Activated CD8-positive, alpha-beta T cell treated with anti-CD3 and anti-CD28 coated beads for 36 hours (primary cell): ENCODE data around the gene LETM1. TPM values are rescaled to one million over a fixed set of nuclear protein-coding genes. Genes with fewer than 3 reads are reported as not detected.

ENCODE experiments used
- ATAC-seq: fragments of 200-7000 bp; cut with Tn5 transposase; one replicate; pipeline ENCODE4 v1.10.0; 2021; ENCODE audit warnings: mild to moderate bottlenecking, moderate library complexity
- CTCF ChIA-PET: fragments of 350-600 bp; sonication (Branson Sonifier 250); formaldehyde crosslinking; loops from one replicate; lab custom pipeline; 2021; ENCODE audit warnings: antibody characterized with exemption; lab: Charles Lee
- POLR2A ChIA-PET: fragments of 350-600 bp; sonication (Branson Sonifier 250); formaldehyde crosslinking; loops from one replicate; lab custom pipeline; 2021; ENCODE audit warnings: antibody characterized with exemption; lab: Charles Lee
- DNase-seq: peaks from one replicate; pipeline ENCODE4 v3.0.0-alpha.2; 2020
- H3K27ac Mint-ChIP-seq: one replicate; pipeline ENCODE4 v1.8.0; 2021; ENCODE audit warnings: mild to moderate bottlenecking, mixed read lengths
- H3K27me3 Mint-ChIP-seq: one replicate; pipeline ENCODE4 v1.8.0; 2021; ENCODE audit warnings: mixed read lengths
- H3K36me3 Mint-ChIP-seq: one replicate; pipeline ENCODE4 v1.8.0; 2021; ENCODE audit warnings: low read depth, mixed read lengths
- H3K4me1 Mint-ChIP-seq: one replicate; pipeline ENCODE4 v1.8.0; 2021; ENCODE audit warnings: low read depth, mixed read lengths
- H3K4me3 Mint-ChIP-seq: one replicate; pipeline ENCODE4 v1.8.0; 2021; ENCODE audit warnings: mild to moderate bottlenecking, moderate library complexity, mixed read lengths
- H3K9me3 Mint-ChIP-seq: one replicate; pipeline ENCODE4 v1.8.0; 2021; ENCODE audit warnings: mixed read lengths
- intact Hi-C: fragments of 100-400 bp; cut with micrococcal nuclease; formaldehyde crosslinking; loops from one replicate; pipeline ENCODE4 v1.10.0; 2022
- total RNA-seq, 2 experiments: library from RNA; stranded (reverse); gene quantifications; one replicate each; pipeline ENCODE4 v1.2.3, GENCODE V29; 2021
- TF ChIP-seq, protein P1 (sequence below): fragments of 200-600 bp; IDR thresholded peaks from one replicate; pipeline ENCODE4 v1.8.0; 2022; ENCODE audit warnings: antibody characterized with exemption, mild to moderate bottlenecking

The LETM1 gene
- total RNA-seq, 2 experiments from 2014 or later = 49.4 to 53.2 TPM

DNA sequence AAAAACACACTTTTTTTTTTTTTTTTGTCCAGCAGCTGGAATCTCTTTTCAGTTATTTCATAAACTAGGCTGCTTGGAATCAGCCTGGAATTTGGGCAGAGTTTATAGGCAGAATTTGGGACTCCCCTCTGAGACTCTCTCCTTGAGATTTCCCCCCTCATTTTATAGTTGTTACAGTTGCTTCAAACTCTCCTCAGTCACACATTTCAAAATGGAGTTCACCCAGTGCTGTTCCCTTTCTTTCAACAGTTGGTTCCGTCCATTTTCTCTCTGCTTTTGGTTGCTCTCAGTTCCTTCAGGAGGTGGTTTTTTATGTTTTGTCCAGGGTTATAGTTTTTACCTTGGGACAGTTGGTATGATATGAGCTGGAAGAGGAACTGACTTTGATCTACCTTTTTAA, 42.7 kb upstream of the LETM1 start:
- no peaks in the 10 kb centered on the region for H3K9me3 Mint-ChIP-seq
- H3K36me3 Mint-ChIP-seq = peaks cover 52% of the 10 kb centered on the region
- CTCF ChIA-PET = interaction anchor here (0.8 to 4.3 kb wide), 27 partner anchors 11 to 205 kb away, joined by 3 to 81 read pairs (median 5); partner anchors contain the start of genes LETM1 and NSD2

DNA sequence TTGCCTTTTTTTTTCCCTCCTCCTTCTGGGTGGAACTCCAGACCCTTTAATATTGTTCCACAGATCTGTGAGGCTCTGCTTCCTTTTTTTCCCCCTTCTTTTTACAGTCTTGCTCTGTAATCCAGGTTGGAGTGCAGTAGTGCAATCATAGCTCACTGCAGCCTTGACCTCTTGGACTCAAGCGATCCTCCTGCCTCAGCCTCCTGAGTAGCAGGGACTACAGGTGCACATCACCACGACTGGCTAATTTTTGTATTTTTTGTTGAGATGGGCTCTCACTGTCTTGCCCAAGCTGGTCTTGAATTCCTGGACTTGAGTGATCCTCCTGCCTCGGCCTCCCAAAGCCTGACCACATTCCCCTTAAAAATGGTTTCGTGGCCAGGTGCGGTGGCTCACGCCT, 42.1 kb upstream of the LETM1 start:
- Mint-ChIP-seq H3K27ac (no peak overlapping the region), H3K4me3 (no peak overlapping the region), H3K36me3 (peaks cover 47% of the 10 kb centered on the region), H3K4me1 (peaks cover 16% of the 10 kb centered on the region), H3K27me3 (no peaks in the 10 kb centered on the region), H3K9me3 (no peaks in the 10 kb centered on the region)
- DNase-seq = no peak
- POLR2A ChIA-PET = interaction anchor here (0.8 to 2.0 kb wide), 5 partner anchors 11 to 41 kb away, joined by 3 to 6 read pairs (median 3); no protein-coding TSS in a partner anchor
- CTCF ChIA-PET = interaction anchor here (0.7 to 4.3 kb wide), 13 partner anchors 11 to 539 kb away, joined by 3 to 81 read pairs (median 20); partner anchors contain the start of gene LETM1
- ATAC-seq = no peak
- TF ChIP-seq, protein P1, sequence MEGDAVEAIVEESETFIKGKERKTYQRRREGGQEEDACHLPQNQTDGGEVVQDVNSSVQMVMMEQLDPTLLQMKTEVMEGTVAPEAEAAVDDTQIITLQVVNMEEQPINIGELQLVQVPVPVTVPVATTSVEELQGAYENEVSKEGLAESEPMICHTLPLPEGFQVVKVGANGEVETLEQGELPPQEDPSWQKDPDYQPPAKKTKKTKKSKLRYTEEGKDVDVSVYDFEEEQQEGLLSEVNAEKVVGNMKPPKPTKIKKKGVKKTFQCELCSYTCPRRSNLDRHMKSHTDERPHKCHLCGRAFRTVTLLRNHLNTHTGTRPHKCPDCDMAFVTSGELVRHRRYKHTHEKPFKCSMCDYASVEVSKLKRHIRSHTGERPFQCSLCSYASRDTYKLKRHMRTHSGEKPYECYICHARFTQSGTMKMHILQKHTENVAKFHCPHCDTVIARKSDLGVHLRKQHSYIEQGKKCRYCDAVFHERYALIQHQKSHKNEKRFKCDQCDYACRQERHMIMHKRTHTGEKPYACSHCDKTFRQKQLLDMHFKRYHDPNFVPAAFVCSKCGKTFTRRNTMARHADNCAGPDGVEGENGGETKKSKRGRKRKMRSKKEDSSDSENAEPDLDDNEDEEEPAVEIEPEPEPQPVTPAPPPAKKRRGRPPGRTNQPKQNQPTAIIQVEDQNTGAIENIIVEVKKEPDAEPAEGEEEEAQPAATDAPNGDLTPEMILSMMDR = no peak
- intact Hi-C loops = no loop called here

More for the DNA sequence above, 42.7 kb upstream of the LETM1 start:
- intact Hi-C loops = no loop called here
- TF ChIP-seq, protein P1 = no peak
- POLR2A ChIA-PET = interaction anchor here (1.0 to 2.3 kb wide), 5 partner anchors 23 to 43 kb away, joined by 3 to 11 read pairs (median 6); partner anchors contain the start of genes LETM1 and NSD2
- H3K27me3 Mint-ChIP-seq = no peaks in the 10 kb centered on the region
- H3K27ac Mint-ChIP-seq = peak overlapping the region; percentile 65
- ATAC-seq (peak; percentile 20), DNase-seq (no peak)
- H3K4me3 Mint-ChIP-seq = no peak overlapping the region
- H3K4me1 Mint-ChIP-seq = peaks cover 18% of the 10 kb centered on the region

DNA sequence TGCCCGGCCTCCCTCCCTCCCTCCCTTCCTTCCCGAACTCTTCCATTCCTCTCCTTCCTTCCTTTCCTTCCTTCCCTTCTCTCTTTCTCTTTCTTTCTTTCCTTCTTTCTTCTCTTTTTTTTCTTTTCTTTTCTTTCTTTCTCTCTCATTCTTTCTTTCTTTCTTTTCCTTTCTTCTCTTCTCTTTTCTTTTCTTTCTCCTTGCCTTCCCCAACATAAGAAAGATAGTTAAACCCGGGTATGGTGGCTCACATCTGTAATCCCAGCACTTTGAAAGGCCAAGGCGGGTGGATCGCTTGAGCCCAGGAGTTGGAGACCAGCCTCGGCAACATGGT, 40.7 kb upstream of the LETM1 start:
- DNase-seq (no peak), ATAC-seq (no peak)
- TF ChIP-seq, protein P1 = no peak
- Mint-ChIP-seq H3K4me3 (no peak overlapping the region), H3K27ac (no peak overlapping the region), H3K36me3 (peaks cover 39% of the 10 kb centered on the region), H3K4me1 (peaks cover 10% of the 10 kb centered on the region), H3K27me3 (no peaks in the 10 kb centered on the region), H3K9me3 (no peaks in the 10 kb centered on the region)
- intact Hi-C loops = no loop called here
- ChIA-PET CTCF (no interaction called here), POLR2A (no interaction called here)

DNA sequence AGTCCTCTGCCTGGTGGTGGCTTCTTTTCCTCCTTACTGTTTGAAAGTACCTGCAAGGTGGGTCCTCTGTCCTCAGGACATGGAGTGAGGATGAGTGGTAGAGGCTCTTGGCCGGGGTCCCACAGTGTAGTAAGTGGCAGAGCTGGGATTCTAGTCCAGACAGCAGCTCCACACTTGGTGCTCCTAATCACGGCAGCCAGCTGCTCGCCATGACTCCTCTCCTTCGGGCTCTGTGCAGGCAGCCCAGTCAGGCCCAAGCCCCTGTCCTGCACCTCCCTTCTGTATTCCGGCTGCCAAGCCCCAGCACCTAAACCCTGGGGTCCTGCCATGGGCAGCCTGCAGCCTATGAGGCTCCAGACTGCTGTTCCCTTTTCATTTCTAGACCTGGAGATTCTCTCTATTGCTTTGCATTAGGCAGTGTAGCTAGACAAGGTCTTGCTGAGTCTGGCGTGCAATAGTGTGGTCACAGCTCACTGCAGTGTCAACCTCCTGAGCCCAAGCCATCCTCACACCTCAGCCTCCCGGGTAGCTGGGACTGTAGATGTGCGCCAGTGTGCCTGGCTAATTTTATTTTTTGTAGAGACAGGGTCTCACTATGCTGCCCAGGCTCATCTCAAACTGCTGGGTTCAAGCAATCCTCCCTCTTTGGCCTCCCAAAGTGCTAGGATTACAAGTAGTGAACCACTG, 40.2 kb upstream of the LETM1 start:
- ChIA-PET POLR2A (no interaction called here), CTCF (no interaction called here)
- intact Hi-C loops = no loop called here
- peaks cover 10% of the 10 kb centered on the region for H3K4me1 Mint-ChIP-seq
- H3K27ac Mint-ChIP-seq = no peak overlapping the region
- DNase-seq (no peak), ATAC-seq (no peak)
- no peaks in the 10 kb centered on the region for H3K9me3 Mint-ChIP-seq
- TF ChIP-seq, protein P1 = no peak
- H3K36me3 Mint-ChIP-seq = peaks cover 33% of the 10 kb centered on the region
- no peak overlapping the region for H3K4me3 Mint-ChIP-seq
- H3K27me3 Mint-ChIP-seq = no peaks in the 10 kb centered on the region

DNA sequence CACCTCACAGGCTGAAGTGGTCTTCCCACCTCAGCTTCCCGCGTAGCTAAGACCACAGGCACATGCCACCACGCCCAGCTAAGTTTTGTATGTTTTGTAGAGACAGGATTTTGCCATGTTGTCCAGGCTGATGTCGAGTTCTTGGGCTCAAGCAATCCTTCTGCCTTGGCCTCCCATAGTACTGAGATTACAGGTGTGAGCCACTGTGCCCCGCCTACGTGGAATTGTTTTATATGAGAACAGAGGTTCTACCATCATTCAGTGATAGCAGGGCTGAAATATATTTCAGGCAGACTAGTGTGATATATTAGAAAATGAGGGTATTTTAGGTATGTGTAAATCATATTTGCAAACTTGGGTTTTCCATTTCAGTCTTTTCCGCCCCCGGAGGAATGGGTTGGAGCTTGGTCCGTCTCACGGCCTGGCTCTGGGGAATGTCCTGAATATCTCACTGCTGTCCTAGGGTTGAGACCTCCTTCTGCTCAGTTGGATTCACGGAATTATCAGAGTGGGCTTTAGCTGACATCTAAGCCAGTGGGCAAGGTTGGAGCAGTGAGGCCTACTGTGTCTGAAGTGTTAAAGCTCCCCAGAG, 35.1 kb upstream of the LETM1 start:
- DNase-seq (no peak), ATAC-seq (no peak)
- intact Hi-C loops = no loop called here
- POLR2A ChIA-PET = interaction anchor here (0.8 to 1.4 kb wide), 2 partner anchors 12 to 19 kb away, joined by 3 read pairs; no protein-coding TSS in a partner anchor
- no peaks in the 10 kb centered on the region for H3K9me3 Mint-ChIP-seq
- peaks cover 17% of the 10 kb centered on the region for H3K36me3 Mint-ChIP-seq
- H3K4me3 Mint-ChIP-seq = no peak overlapping the region
- H3K27ac Mint-ChIP-seq = no peak overlapping the region
- CTCF ChIA-PET = interaction anchor here (1.6 to 9.6 kb wide), 2 partner anchors 9 to 22 kb away, joined by 5 to 81 read pairs; no protein-coding TSS in a partner anchor
- peaks cover 14% of the 10 kb centered on the region for H3K4me1 Mint-ChIP-seq
- TF ChIP-seq, protein P1 = no peak
- no peaks in the 10 kb centered on the region for H3K27me3 Mint-ChIP-seq
